HG03066 (cell line): ENCODE data around the gene ONECUT1.

Source experiments
- ATAC-seq: cut with Tn5 transposase; IDR thresholded peaks from one replicate; pipeline ENCODE4 v1.9.1; 2021; ENCODE audit warnings: low read depth; ENCODE audit not compliant: unreplicated experiment

ONECUT1 gene

GRCh38 chr15:52783929-52784798 is 6.0 kb downstream of the ONECUT1 start:
- no peak for ATAC-seq

DNA sequence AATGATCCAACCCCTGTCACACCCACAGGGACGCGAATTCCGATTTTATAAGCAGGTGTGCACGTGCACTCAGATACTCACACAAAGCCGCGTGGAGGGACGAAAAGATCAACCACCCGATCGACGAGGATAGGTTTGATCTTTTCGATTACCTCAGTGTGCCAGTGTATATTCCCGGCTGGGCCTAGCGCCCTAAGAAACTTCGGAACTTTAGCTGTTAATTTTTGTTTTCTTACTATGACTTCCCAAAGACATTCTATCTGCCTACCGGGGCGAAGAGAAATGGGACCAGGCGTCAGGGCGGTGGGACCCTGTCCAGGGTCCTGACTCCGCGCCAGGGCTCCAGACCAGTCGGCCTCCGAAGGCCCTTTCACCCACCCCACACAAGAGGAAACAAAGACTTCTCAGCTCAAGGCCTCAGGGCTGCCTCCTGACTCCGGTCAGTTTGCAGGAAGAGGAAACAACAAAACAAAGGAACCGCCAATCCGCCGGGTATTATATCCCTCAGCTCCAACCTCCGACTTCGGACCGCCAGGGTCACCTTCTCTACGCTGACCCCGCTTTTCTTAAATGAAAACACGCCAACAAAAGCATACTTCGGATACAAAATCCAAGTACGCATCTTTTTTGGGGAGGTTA is 6.8 kb downstream of the ONECUT1 start:
- ATAC-seq = no peak

DNA sequence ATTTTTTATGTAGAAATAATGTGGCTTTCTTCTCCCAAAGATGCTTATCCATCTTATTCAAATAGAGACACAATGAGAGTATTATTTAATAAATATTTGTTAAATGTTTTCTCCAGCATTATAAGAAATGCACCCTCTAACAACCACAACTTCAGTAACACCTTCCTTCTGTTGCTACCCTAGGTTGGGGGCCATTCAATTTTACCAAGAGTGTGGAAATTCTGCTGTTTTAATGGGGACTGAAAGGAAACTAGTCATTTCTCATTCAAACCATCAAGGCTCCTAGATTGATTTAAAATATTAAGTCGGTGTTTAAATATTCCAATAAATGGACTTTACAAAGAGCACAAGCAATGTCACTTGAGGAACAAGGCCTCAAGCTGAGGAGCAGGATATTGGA is 7.6 kb downstream of the ONECUT1 start:
- ATAC-seq = no peak

DNA sequence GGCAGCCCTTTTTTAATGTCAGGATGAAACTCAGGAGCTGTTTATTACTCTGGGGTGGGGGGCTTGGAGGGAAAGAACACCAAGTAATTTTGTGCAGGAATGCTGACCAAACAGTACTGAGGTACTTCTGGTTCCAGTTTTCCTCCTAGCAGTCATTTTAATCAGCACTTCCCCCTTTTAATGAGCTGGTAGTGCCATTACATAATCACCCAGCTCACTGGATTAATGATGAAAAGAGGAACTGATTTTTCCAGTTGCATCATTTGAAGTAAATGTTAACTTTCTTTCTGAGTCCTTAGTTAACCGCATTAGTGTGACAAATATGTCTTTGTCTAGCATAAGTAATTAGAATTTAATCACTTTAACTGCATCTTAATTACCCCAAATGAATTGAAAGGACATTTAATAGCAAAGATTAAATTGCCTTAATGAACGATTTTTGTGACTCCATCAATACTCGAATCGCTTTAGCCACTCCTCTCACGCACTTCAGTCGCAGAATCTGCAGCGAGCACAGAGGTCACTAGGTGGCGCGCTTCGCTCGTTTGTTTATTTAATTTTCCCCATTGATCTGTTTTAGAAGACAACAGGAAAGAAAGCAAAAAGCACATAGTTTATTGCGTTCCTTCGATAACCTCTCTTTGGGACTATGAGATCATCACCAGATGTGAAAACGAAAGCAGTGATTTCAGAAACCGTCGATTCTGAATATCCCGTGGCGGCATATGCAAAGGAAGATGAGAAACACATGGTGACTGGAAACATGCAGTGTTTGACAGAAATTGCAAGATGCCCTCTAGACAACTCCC is 9.8 kb downstream of the ONECUT1 start:
- ATAC-seq = peak; percentile 49

GRCh38 chr15:52778457-52778856 is 11.7 kb downstream of the ONECUT1 start:
- no peak for ATAC-seq

GRCh38 chr15:52772766-52773165 is 17.4 kb downstream of the ONECUT1 start:
- ATAC-seq = no peak

- ATAC-seq = no peak
Observed at GRCh38 chr15:52765785-52766184, 24.4 kb downstream of the ONECUT1 start.

- no peak for ATAC-seq
Observed at GRCh38 chr15:52764731-52765130, 25.4 kb downstream of the ONECUT1 start.

- no peak for ATAC-seq
Observed at GRCh38 chr15:52762621-52763020, 27.5 kb downstream of the ONECUT1 start.

GRCh38 chr15:52760562-52760961 is 29.6 kb downstream of the ONECUT1 start:
- no peak for ATAC-seq

GRCh38 chr15:52759969-52760368 is 30.2 kb downstream of the ONECUT1 start:
- ATAC-seq = no peak

DNA sequence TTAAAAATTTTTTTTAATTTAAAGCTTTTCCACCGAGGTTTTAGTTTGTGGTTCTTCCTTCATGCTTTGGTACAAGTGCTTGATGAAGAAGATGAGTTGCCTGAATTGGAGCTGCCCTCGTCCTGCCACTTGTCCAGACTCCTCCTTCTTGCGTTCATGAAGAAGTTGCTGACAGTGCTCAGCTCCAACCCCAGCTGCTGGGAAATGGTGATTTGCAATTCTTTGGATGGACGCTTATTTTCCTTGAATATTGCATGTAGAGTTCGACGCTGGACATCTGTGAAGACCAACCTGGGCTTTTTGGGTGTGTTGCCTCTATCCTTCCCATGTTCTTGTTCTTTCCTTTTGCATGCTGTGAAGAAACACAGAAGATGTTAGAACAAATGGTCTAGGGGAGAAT is 32.6 kb downstream of the ONECUT1 start:
- no peak for ATAC-seq

- ATAC-seq = no peak
Observed at GRCh38 chr15:52751522-52751921, 38.6 kb downstream of the ONECUT1 start.

GRCh38 chr15:52749258-52749657 is 40.9 kb downstream of the ONECUT1 start:
- ATAC-seq = no peak

DNA sequence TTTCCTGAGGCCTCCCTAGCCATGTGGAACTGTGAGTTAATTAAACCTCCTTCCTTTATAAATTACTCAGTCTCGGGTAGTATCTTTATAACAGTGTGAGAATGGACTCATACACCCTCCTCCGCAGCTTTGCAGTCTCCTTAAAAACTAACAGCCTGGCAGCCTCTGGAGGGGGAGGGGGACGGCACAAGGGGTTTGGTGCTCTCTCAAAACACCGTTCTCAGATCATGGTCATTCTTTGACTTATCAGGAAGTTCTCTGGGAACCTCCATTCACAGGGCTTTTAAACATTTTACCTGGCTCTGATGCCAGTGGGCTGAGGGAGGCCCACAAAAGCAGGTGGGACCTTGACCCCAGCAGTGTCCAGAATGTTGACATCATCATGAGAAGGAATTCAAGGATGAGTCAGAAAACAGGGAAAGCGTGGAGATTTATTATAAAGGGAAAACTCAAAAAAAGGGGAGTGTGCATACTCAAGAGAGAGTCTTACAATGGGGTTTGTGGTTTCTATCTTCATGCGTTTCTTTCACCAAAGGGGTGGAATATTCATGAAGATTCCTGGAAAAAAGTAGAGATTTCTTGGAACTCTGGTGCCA is 43.9 kb downstream of the ONECUT1 start:
- ATAC-seq = no peak

DNA sequence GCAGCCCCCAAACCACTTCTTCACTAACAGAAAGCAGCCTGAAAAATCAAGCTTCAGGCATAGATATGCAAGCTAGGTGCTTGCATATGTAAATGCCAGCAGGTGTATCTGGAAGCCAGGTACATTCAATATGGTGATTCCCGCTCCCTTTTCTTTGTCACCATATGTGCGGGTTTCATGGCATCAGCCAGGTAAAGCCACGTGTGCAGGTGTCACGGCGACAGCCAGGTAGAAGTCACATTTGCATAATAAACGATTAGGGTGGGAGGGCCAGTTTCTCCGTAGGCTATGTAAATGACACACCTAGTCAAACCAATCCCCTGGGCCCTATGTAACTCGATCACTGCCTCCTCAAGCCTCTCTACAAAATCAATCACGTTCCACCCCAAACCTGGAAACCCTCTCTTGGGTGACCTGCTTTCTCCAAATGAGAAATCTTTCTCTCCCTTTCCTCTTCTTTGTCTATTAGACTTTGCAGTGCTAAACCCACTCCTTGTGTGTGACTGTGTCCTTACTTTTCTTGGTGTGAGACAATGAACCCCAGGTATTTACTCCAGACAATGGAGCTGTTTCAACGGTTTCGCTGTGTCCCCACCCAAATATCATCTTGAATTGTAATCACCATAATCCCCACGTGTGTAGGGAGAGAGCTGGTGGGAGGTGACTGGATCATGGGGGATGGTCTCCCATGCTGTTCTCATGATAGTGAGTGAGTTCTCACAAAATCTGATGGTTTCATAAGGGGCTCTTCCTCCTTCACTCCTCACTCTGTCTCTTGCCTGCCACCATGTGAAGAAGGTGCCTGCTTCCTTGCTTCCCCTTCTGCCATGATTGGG is 44.6 kb downstream of the ONECUT1 start:
- no peak for ATAC-seq

DNA sequence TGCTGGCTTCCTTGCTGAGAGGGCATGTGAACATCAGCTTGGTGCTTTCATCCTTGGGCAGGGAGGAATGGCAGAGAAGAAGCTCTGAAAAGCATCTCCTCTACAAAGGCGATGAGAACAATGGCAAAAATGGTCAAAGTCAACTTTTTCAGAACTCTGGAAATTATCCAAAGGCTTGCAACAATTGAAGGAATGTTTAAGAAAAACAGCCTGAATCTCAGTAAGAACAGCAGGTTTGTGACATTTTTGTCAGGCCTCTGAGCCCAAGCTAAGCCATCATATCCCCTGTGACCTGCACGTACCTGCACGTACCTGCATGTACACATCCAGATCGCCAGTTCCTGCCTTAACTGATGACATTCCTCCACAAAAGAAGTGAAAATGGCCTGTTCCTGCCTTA is 51.8 kb downstream of the ONECUT1 start:
- ATAC-seq = no peak

GRCh38 chr15:52737720-52738119 is 52.4 kb downstream of the ONECUT1 start:
- no peak for ATAC-seq

DNA sequence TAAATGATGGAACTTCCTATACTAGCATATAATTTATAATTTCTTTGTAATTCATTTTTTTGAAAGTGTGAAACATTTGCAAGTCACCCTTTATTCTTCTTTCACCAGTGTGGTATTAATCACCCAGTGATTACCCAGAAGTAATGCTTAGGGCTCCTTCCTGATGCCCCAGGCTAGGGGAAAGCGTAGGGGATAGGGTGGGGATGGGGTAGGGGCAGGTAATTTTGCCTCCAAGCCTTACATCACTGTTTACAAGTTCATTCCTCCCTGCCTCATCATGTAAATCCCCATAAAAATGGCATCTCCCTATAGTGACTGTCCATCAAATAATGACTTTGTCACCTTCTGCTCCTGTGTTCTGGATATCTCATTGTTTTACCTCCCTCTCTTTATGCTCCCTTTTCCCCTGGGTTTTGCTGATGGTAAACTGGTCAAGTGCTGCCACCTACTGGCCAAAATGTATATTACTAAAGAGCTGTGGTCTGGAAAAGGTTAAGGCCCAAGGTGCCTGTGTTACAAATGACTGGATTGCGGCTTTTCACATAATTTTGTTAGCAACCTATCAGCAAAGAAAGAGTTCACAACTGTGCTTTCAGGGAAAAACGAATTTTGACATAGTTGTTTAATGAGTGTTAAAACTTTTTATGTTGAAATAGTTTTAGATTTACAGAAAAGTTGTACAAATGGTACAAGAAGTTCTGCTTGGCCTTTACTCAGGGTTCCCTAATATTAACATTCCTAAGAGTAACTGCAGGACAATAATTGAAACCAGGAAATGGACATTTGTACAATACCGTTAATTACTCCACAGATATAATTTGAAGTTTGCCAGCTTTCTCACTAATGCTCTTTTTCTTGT is 54.7 kb downstream of the ONECUT1 start:
- peak; percentile 78 for ATAC-seq
